GM12891 (cell line): ENCODE data around the gene PDE10A.

ENCODE experiments used
- POLR2A ChIP-seq: IDR thresholded peaks from 2 replicates; pipeline ENCODE4 v1.6.1; 2011; ENCODE audit warnings: low read depth, low read length, control low read depth
- POU2F2 ChIP-seq: IDR thresholded peaks from 2 replicates; pipeline ENCODE4 v1.6.1; 2011; ENCODE audit warnings: low read depth, mild to moderate bottlenecking, control low read depth, low read length, moderate library complexity
- SPI1 ChIP-seq: IDR thresholded peaks from 2 replicates; pipeline ENCODE4 v1.6.1; 2011; ENCODE audit warnings: low read depth, low read length, control low read depth

- TF ChIP-seq POU2F2 (no peak), SPI1 (no peak), POLR2A (no peak)
These were observed 28.8 kb downstream of the PDE10A start for GRCh38 chr6:165634101-165634880.
